IMR-90 (cell line): ENCODE results near the gene CARD8.

Source experiments
- MAFK ChIP-seq: IDR thresholded peaks from 2 replicates; pipeline ENCODE4 v1.6.1; 2012; ENCODE audit warnings: low read depth, low read length, improper control_type of control experiment
- MAZ ChIP-seq: IDR thresholded peaks from 2 replicates; pipeline ENCODE4 v1.6.1; 2012; ENCODE audit warnings: low read depth, mild to moderate bottlenecking, low read length, improper control_type of control experiment, moderate library complexity, borderline replicate concordance
- POLR2A ChIP-seq: IDR thresholded peaks from 2 replicates; pipeline ENCODE4 v1.6.1; 2012; ENCODE audit warnings: mild to moderate bottlenecking, low read depth, low read length
- SMC3 ChIP-seq: fragments of 150-350 bp; IDR thresholded peaks from 2 replicates; pipeline ENCODE4 v1.6.1; 2016; ENCODE audit warnings: low read depth, mild to moderate bottlenecking, antibody characterized with exemption, low read length, moderate library complexity
- TF ChIP-seq, protein P1 (sequence below): conservative IDR thresholded peaks from 2 replicates; pipeline ENCODE4 v1.5.1; 2012; ENCODE audit warnings: mild to moderate bottlenecking, low read depth, low read length, improper control_type of control experiment
- TF ChIP-seq, protein P2 (sequence below): fragments of 150-350 bp; IDR thresholded peaks from 2 replicates; pipeline ENCODE4 v1.6.1; 2017; ENCODE audit warnings: mild to moderate bottlenecking, antibody characterized with exemption, low read length, low read depth

DNA sequence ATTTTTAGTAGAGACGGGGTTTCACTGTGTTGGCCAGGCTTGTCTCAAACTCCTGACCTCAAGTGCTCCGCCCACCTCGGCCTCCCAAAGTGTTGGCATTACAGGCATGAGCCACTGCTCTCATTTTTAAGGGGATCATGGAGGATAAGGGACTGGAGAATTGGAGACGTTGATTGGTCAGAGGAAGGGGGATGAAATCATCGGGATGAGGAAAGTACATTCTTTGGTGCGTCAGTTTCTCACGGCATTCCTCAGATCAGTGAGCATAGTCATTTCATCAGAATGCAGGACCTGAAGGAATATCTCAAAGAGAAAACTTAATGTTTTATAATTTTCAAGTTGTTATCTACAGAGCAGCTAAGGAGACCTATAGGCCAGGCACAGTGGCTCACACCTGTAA lies 28.2 kb upstream of the CARD8 start:
- TF ChIP-seq, protein P1, sequence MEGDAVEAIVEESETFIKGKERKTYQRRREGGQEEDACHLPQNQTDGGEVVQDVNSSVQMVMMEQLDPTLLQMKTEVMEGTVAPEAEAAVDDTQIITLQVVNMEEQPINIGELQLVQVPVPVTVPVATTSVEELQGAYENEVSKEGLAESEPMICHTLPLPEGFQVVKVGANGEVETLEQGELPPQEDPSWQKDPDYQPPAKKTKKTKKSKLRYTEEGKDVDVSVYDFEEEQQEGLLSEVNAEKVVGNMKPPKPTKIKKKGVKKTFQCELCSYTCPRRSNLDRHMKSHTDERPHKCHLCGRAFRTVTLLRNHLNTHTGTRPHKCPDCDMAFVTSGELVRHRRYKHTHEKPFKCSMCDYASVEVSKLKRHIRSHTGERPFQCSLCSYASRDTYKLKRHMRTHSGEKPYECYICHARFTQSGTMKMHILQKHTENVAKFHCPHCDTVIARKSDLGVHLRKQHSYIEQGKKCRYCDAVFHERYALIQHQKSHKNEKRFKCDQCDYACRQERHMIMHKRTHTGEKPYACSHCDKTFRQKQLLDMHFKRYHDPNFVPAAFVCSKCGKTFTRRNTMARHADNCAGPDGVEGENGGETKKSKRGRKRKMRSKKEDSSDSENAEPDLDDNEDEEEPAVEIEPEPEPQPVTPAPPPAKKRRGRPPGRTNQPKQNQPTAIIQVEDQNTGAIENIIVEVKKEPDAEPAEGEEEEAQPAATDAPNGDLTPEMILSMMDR = no peak
- TF ChIP-seq MAZ = no peak
- no peak for TF ChIP-seq POLR2A
- TF ChIP-seq, protein P2, sequence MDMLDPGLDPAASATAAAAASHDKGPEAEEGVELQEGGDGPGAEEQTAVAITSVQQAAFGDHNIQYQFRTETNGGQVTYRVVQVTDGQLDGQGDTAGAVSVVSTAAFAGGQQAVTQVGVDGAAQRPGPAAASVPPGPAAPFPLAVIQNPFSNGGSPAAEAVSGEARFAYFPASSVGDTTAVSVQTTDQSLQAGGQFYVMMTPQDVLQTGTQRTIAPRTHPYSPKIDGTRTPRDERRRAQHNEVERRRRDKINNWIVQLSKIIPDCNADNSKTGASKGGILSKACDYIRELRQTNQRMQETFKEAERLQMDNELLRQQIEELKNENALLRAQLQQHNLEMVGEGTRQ = no peak
- no peak for TF ChIP-seq MAFK
- TF ChIP-seq SMC3 = no peak
